ENCODE results near the gene NRP1. TPM values are rescaled to one million over a fixed set of nuclear protein-coding genes. Genes with fewer than 3 reads are reported as not detected.

Gene NRP1
- total RNA-seq, 1 experiment from 2014 or later, result 85.9 TPM

DNA sequence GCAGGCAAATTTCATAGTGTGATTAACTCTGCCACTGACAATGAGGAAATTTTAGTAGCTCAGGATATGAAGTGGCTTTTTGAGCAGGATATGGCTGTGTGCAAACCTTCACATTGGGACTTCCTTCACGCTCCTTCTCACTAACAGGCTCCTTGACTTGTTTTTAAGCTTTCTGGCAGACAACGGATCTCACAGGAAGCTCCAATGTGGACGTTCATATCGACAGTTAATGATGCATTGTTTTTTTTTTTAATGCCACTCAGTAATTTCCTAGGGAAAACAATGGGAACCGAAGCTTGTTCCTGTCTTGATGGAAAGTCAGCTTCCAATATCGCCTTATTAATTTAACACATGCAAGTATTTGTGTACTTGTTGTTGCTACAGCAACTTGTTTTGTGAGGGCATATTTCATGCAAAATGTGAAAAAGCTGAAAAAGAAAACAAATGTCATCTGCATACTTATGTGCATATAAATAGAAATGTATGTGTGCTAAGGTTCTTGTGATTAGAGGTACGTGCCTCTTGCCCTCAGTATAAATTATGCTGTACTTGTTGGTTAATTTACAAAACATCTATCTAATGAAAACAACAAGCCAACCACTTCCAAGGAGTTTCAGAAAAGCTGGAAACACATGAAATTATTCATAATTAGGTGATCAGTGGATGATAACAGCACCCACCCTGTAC, 84.7 kb downstream of the NRP1 start:
- H3K36me3 ChIP-seq, result peaks cover 79% of the 10 kb centered on the region
- peaks cover 65% of the 10 kb centered on the region for H3K4me1 ChIP-seq (replicated peaks)

DNA sequence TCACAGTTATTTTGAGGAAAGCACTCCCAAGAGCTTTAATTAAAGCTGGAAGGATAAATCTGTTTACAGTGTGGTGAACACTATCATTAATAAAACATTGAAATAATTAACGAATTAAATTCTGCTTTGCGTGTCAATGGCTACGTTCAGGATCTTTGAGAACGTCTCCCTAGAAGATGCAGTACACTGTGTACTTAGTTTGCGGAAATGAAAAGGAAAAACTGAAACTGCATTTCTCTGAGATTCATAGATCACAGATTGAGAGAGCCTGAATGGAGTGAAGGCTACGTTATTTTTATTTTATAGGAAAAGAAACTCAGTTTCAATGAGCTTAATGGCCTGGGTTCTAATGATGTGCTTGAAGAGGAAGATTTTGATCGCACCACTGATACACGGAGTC, 85.3 kb downstream of the NRP1 start:
- Histone ChIP-seq H3K36me3 (peaks cover 77% of the 10 kb centered on the region), H3K9me3 (replicated peaks) (no peaks in the 10 kb centered on the region), H3K4me1 (replicated peaks) (peaks cover 68% of the 10 kb centered on the region), H3K27me3 (replicated peaks) (no peaks in the 10 kb centered on the region), H3K4me3 (no peak overlapping the region), H3K27ac (peak overlapping the region; percentile 38)
- no peak for DNase-seq (ENCODE audit: low read depth in 1 of 2, low spot score in 2 of 2)

More for the DNA sequence above, 84.7 kb downstream of the NRP1 start:
- H3K9me3 ChIP-seq (replicated peaks), result no peaks in the 10 kb centered on the region
- no peaks in the 10 kb centered on the region for H3K27me3 ChIP-seq (replicated peaks)
- peak overlapping the region; percentile 38 for H3K27ac ChIP-seq
- no peak overlapping the region for H3K4me3 ChIP-seq
- DNase-seq (ENCODE audit: low read depth in 1 of 2, low spot score in 2 of 2), result no peak

- H3K4me1 ChIP-seq (replicated peaks), result peaks cover 65% of the 10 kb centered on the region
- no peaks in the 10 kb centered on the region for H3K27me3 ChIP-seq (replicated peaks)
- peaks cover 75% of the 10 kb centered on the region for H3K36me3 ChIP-seq
- H3K9me3 ChIP-seq (replicated peaks), result no peaks in the 10 kb centered on the region
- peak in 1 of 2 experiments; percentile 87 for DNase-seq (ENCODE audit: low read depth in 1 of 2, low spot score in 2 of 2)
- H3K27ac ChIP-seq, result peak overlapping the region; percentile 38
- no peak overlapping the region for H3K4me3 ChIP-seq
These were observed 85.8 kb downstream of the NRP1 start for GRCh38 chr10:33248638-33249037.

GRCh38 chr10:33247221-33247922, 87.1 kb downstream of the NRP1 start:
- Histone ChIP-seq H3K4me1 (replicated peaks) (peaks cover 56% of the 10 kb centered on the region), H3K36me3 (peaks cover 75% of the 10 kb centered on the region), H3K9me3 (replicated peaks) (no peaks in the 10 kb centered on the region), H3K27me3 (replicated peaks) (no peaks in the 10 kb centered on the region), H3K4me3 (no peak overlapping the region), H3K27ac (no peak overlapping the region)
- DNase-seq (ENCODE audit: low read depth in 1 of 2, low spot score in 2 of 2), result no peak

GRCh38 chr10:33245343-33245742, 89.1 kb downstream of the NRP1 start:
- Histone ChIP-seq H3K4me3 (no peak overlapping the region), H3K27ac (no peak overlapping the region), H3K27me3 (replicated peaks) (no peaks in the 10 kb centered on the region), H3K9me3 (replicated peaks) (no peaks in the 10 kb centered on the region), H3K4me1 (replicated peaks) (peaks cover 64% of the 10 kb centered on the region), H3K36me3 (peaks cover 58% of the 10 kb centered on the region)
- no peak for DNase-seq (ENCODE audit: low read depth in 1 of 2, low spot score in 2 of 2)

- DNase-seq (ENCODE audit: low read depth in 1 of 2, low spot score in 2 of 2), result no peak
- H3K27me3 ChIP-seq (replicated peaks), result no peaks in the 10 kb centered on the region
- H3K27ac ChIP-seq, result no peak overlapping the region
- no peak overlapping the region for H3K4me3 ChIP-seq
- H3K9me3 ChIP-seq (replicated peaks), result no peaks in the 10 kb centered on the region
- peaks cover 58% of the 10 kb centered on the region for H3K36me3 ChIP-seq
- peaks cover 65% of the 10 kb centered on the region for H3K4me1 ChIP-seq (replicated peaks)
These were observed 90.0 kb downstream of the NRP1 start for GRCh38 chr10:33244354-33244967.

GRCh38 chr10:33243703-33244102, 90.8 kb downstream of the NRP1 start:
- Histone ChIP-seq H3K27ac (no peak overlapping the region), H3K4me3 (no peak overlapping the region), H3K9me3 (replicated peaks) (no peaks in the 10 kb centered on the region), H3K27me3 (replicated peaks) (no peaks in the 10 kb centered on the region), H3K36me3 (peaks cover 53% of the 10 kb centered on the region), H3K4me1 (replicated peaks) (peaks cover 65% of the 10 kb centered on the region)
- no peak for DNase-seq (ENCODE audit: low read depth in 1 of 2, low spot score in 2 of 2)

- Histone ChIP-seq H3K27me3 (replicated peaks) (no peaks in the 10 kb centered on the region), H3K9me3 (replicated peaks) (no peaks in the 10 kb centered on the region), H3K4me1 (replicated peaks) (peaks cover 64% of the 10 kb centered on the region), H3K36me3 (peaks cover 47% of the 10 kb centered on the region), H3K27ac (no peak overlapping the region), H3K4me3 (no peak overlapping the region)
- no peak for DNase-seq (ENCODE audit: low read depth in 1 of 2, low spot score in 2 of 2)
These were observed 91.5 kb downstream of the NRP1 start for GRCh38 chr10:33242931-33243330.

DNA sequence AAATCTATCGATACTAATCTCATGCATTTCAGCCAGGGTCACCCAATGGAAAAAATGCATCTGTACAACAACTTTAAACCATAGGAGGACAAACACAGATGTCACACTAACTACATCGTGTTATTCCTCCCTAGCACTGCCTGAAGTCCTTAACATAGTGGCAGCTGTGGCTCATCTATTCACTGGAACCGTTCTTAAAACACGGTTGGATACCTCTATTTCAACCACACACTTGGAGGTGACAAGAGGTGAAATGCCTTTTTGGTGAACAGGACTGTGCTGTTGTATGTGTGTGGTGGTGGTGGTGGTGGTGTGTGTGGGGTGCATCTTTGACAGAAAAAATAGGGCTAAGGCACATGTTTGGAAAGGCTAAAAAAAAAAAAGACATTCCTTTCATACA, 93.1 kb downstream of the NRP1 start:
- no peak overlapping the region for H3K4me3 ChIP-seq
- no peaks in the 10 kb centered on the region for H3K9me3 ChIP-seq (replicated peaks)
- no peaks in the 10 kb centered on the region for H3K27me3 ChIP-seq (replicated peaks)
- peaks cover 38% of the 10 kb centered on the region for H3K36me3 ChIP-seq
- peak overlapping the region; percentile 68 for H3K27ac ChIP-seq
- peak in 1 of 2 experiments; percentile 49 for DNase-seq (ENCODE audit: low read depth in 1 of 2, low spot score in 2 of 2)
- peaks cover 78% of the 10 kb centered on the region for H3K4me1 ChIP-seq (replicated peaks)

- no peaks in the 10 kb centered on the region for H3K9me3 ChIP-seq (replicated peaks)
- peaks cover 82% of the 10 kb centered on the region for H3K4me1 ChIP-seq (replicated peaks)
- peaks cover 40% of the 10 kb centered on the region for H3K36me3 ChIP-seq
- H3K27ac ChIP-seq, result peak overlapping the region; percentile 68
- no peak overlapping the region for H3K4me3 ChIP-seq
- H3K27me3 ChIP-seq (replicated peaks), result no peaks in the 10 kb centered on the region
- peak in 1 of 2 experiments; percentile 38 for DNase-seq (ENCODE audit: low read depth in 1 of 2, low spot score in 2 of 2)
These were observed 93.5 kb downstream of the NRP1 start for GRCh38 chr10:33240931-33241330.

DNA sequence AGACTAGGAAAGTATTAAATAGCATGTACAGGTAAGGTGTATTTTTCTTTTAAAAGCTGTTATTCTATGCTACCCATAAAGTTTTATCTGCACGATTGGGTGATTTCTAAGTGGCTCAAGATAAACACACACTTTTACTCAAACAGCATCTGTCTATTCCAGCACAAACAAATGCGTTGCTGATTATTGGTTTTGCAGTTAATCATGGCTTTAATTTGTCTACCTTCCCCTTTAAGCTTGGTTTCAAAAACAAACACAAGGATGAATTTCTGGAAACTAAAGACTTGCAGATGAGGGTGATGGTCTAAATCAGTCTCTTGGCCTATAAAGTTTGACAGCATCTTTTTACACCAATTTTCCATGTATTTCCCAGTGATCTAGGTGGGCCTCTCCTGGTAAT, 94.2 kb downstream of the NRP1 start:
- no peak for DNase-seq (ENCODE audit: low read depth in 1 of 2, low spot score in 2 of 2)
- Histone ChIP-seq H3K9me3 (replicated peaks) (no peaks in the 10 kb centered on the region), H3K27ac (peak overlapping the region; percentile 68), H3K4me1 (replicated peaks) (peaks cover 84% of the 10 kb centered on the region), H3K36me3 (peaks cover 35% of the 10 kb centered on the region), H3K4me3 (no peak overlapping the region), H3K27me3 (replicated peaks) (no peaks in the 10 kb centered on the region)

GRCh38 chr10:33239257-33239656, 95.2 kb downstream of the NRP1 start:
- Histone ChIP-seq H3K4me1 (replicated peaks) (peaks cover 84% of the 10 kb centered on the region), H3K27ac (peak overlapping the region; percentile 68), H3K27me3 (replicated peaks) (no peaks in the 10 kb centered on the region), H3K4me3 (no peak overlapping the region), H3K9me3 (replicated peaks) (no peaks in the 10 kb centered on the region), H3K36me3 (peaks cover 33% of the 10 kb centered on the region)
- no peak for DNase-seq (ENCODE audit: low read depth in 1 of 2, low spot score in 2 of 2)

- Histone ChIP-seq H3K4me3 (no peak overlapping the region), H3K9me3 (replicated peaks) (no peaks in the 10 kb centered on the region), H3K4me1 (replicated peaks) (peaks cover 87% of the 10 kb centered on the region), H3K27ac (peak overlapping the region; percentile 68), H3K27me3 (replicated peaks) (no peaks in the 10 kb centered on the region), H3K36me3 (peaks cover 34% of the 10 kb centered on the region)
- DNase-seq (ENCODE audit: low read depth in 1 of 2, low spot score in 2 of 2), result peak in 1 of 2 experiments; percentile 68
These were observed 95.8 kb downstream of the NRP1 start for GRCh38 chr10:33238643-33239042.

Data from SJSA1 (cell line).